CD14-positive monocyte (primary cell): ENCODE data around the gene GALNT18. TPM values are rescaled to one million over a fixed set of nuclear protein-coding genes. Genes with fewer than 3 reads are reported as not detected.

ENCODE experiments used
- DNase-seq, 3 donors: peaks; one replicate each; pipeline ENCODE4 v3.0.0-alpha.2; 2011 to 2022
- H2AFZ ChIP-seq: 2 replicates; pipeline ENCODE4 v1.6.0; 2012; ENCODE audit warnings: mild to moderate bottlenecking, low read depth, low read length, inconsistent platforms; ENCODE audit not compliant: insufficient read depth, poor library complexity, severe bottlenecking
- H3K27ac ChIP-seq, 2 donors: 1 replicate in 1 of 2; 2 replicates in 1 of 2; pipeline ENCODE4 v1.5.1; 2012 to 2013; ENCODE audit warnings: low read length in 2 of 2, control low read depth in 1 of 2, inconsistent platforms in 1 of 2, low read depth in 1 of 2, mild to moderate bottlenecking in 1 of 2
- H3K27me3 ChIP-seq, 2 donors: one replicate each; pipeline versions ENCODE4 v1.6.0 to v1.6.1; 2011 to 2013; ENCODE audit warnings: low read length in 2 of 2; ENCODE audit not compliant: control insufficient read depth in 2 of 2, insufficient read depth in 2 of 2
- H3K36me3 ChIP-seq, 2 donors: replicated peaks in 1 of 2; 1 replicate in 1 of 2; 2 replicates in 1 of 2; pipeline versions ENCODE4 v1.5.1 to v1.6.1; 2012 to 2013; ENCODE audit warnings: low read length in 2 of 2, control low read depth in 1 of 2, inconsistent platforms in 1 of 2, mild to moderate bottlenecking in 1 of 2; ENCODE audit not compliant: insufficient read depth in 2 of 2, control insufficient read depth in 1 of 2
- H3K4me1 ChIP-seq, 2 donors: 1 replicate in 1 of 2; 2 replicates in 1 of 2; pipeline versions ENCODE4 v1.5.1 to v1.6.1; 2012 to 2013; ENCODE audit warnings: low read length in 2 of 2, control low read depth in 1 of 2, inconsistent platforms in 1 of 2, mild to moderate bottlenecking in 1 of 2, moderate library complexity in 1 of 2; ENCODE audit not compliant: insufficient read depth in 2 of 2, control insufficient read depth in 1 of 2
- H3K4me2 ChIP-seq: replicated peaks from 2 replicates; pipeline ENCODE3; 2012; ENCODE audit warnings: low read length, moderate library complexity, mild to moderate bottlenecking; ENCODE audit not compliant: poor library complexity, severe bottlenecking; ENCODE audit errors: extremely low read depth
- H3K4me3 ChIP-seq, 3 experiments: fragments of 200-600 bp in 1 of 3; sonication (generic) in 1 of 3; replicated peaks in 1 of 3; 1 replicate in 2 of 3; 2 replicates in 1 of 3; pipeline ENCODE4 v1.5.1; 2011 to 2013; ENCODE audit warnings: low read length in 3 of 3, mild to moderate bottlenecking in 3 of 3, control low read depth in 2 of 3, low read depth in 2 of 3, inconsistent platforms in 1 of 3, moderate library complexity in 1 of 3
- H3K79me2 ChIP-seq: 2 replicates; pipeline ENCODE4 v1.6.0; 2012; ENCODE audit warnings: mild to moderate bottlenecking, control low read depth, inconsistent platforms, low read length, moderate library complexity; ENCODE audit not compliant: insufficient read depth
- H3K9ac ChIP-seq: 2 replicates; pipeline ENCODE4 v1.6.0; 2017; ENCODE audit warnings: low read length, mild to moderate bottlenecking; ENCODE audit not compliant: insufficient read depth, poor library complexity, severe bottlenecking
- H3K9me3 ChIP-seq, 2 donors: replicated peaks in 1 of 2; 1 replicate in 1 of 2; 2 replicates in 1 of 2; pipeline versions ENCODE4 v1.5.1 to v1.6.1; 2012 to 2013; ENCODE audit warnings: low read length in 2 of 2, control low read depth in 1 of 2; ENCODE audit not compliant: control insufficient read depth in 1 of 2, insufficient read depth in 1 of 2
- H4K20me1 ChIP-seq: 2 replicates; pipeline ENCODE4 v1.6.0; 2012; ENCODE audit warnings: mild to moderate bottlenecking, low read length, control low read depth, moderate library complexity; ENCODE audit not compliant: insufficient read depth
- H3K27ac Mint-ChIP-seq, 7 donors: one replicate each; pipeline ENCODE4 v1.8.0; 2020; ENCODE audit warnings: mild to moderate bottlenecking in 7 of 7, mixed read lengths in 7 of 7, moderate library complexity in 6 of 7, inconsistent platforms in 2 of 7
- H3K27me3 Mint-ChIP-seq, 3 donors: one replicate each; pipeline ENCODE4 v1.8.0; 2021 to 2022; ENCODE audit warnings: low read depth in 3 of 3, mild to moderate bottlenecking in 3 of 3, mixed read lengths in 3 of 3, moderate library complexity in 3 of 3, inconsistent platforms in 1 of 3
- H3K36me3 Mint-ChIP-seq, 2 donors: one replicate each; pipeline ENCODE4 v1.8.0; 2020; ENCODE audit warnings: mixed read lengths in 2 of 2, inconsistent platforms in 1 of 2, mild to moderate bottlenecking in 1 of 2
- H3K4me1 Mint-ChIP-seq: one replicate; pipeline ENCODE4 v1.8.0; 2020; ENCODE audit warnings: mild to moderate bottlenecking, mixed read lengths
- H3K4me3 Mint-ChIP-seq, 2 donors: one replicate each; pipeline ENCODE4 v1.8.0; 2020; ENCODE audit warnings: mild to moderate bottlenecking in 2 of 2, mixed read lengths in 2 of 2, moderate library complexity in 1 of 2
- H3K9me3 Mint-ChIP-seq, 7 donors: one replicate each; pipeline ENCODE4 v1.8.0; 2020 to 2022; ENCODE audit warnings: mixed read lengths in 7 of 7, mild to moderate bottlenecking in 6 of 7, moderate library complexity in 6 of 7, inconsistent platforms in 2 of 7
- CTCF ChIP-seq: fragments of 200-600 bp; IDR thresholded peaks from one replicate; pipeline ENCODE4 v1.8.0; 2022; ENCODE audit warnings: antibody characterized with exemption, mild to moderate bottlenecking
- WGBS: methylation state at CpG from one replicate; pipeline ENCODE4 v1.1.5; 2013; ENCODE audit warnings: missing lambda C conversion rate; ENCODE audit not compliant: insufficient coverage; 5-methylcytosine and 5-hydroxymethylcytosine counted together
- intact Hi-C, 2 donors: fragments of 100-400 bp; cut with micrococcal nuclease; formaldehyde crosslinking; loops; one replicate each; pipeline versions ENCODE4 v1.15.0 to v1.15.1; 2023
- polyA plus RNA-seq, 3 donors: library from polyadenylated mRNA; depleted of rRNA in 1 of 3; unstranded in 2 of 3; stranded (reverse) in 1 of 3; fragments of 300-500 nt in 2 of 3; fragments of >200 nt in 1 of 3; fragmentation: Illumina TruSeq in 2 of 3; gene quantifications; 1 replicate in 2 of 3; 2 replicates in 1 of 3; pipeline ENCODE4 v1.2.3, GENCODE V29; 2012 to 2021

GALNT18 gene
- polyA plus RNA-seq, 3 donors = not detected

GRCh38 chr11:11421509-11421908 is 200.3 kb downstream of the GALNT18 start:
- peaks cover 64 to 86% (median 72%) of the 10 kb centered on the region in 3 donors for H3K27me3 Mint-ChIP-seq
- H4K20me1 ChIP-seq = no peaks in the 10 kb centered on the region
- TF ChIP-seq CTCF = no peak
- H3K27ac ChIP-seq = no peak overlapping the region
- DNase-seq = no peak
- H3K79me2 ChIP-seq = no peaks in the 10 kb centered on the region
- H3K4me2 ChIP-seq = no peak overlapping the region
- H3K4me3 Mint-ChIP-seq = peak overlapping the region in 1 of 2 donors; percentile 23
- no peak overlapping the region for H2AFZ ChIP-seq
- peaks cover 11% of the 10 kb centered on the region for H3K4me1 Mint-ChIP-seq
- H3K27ac Mint-ChIP-seq = no peak overlapping the region
- no peak overlapping the region for H3K9ac ChIP-seq
- WGBS = 100% methylated on average over 1 of the region's 2 CpGs
- no peak overlapping the region for H3K4me3 ChIP-seq
- intact Hi-C loops = no loop called here
- no peaks in the 10 kb centered on the region for H3K36me3 Mint-ChIP-seq
- H3K27me3 ChIP-seq = peaks cover 35 to 63% of the 10 kb centered on the region in 2 donors
- peaks cover 0 to 2% (median 0%) of the 10 kb centered on the region in 7 donors for H3K9me3 Mint-ChIP-seq
- H3K9me3 ChIP-seq = no peaks in the 10 kb centered on the region
- peaks cover 12% of the 10 kb centered on the region in 2 donors for H3K4me1 ChIP-seq
- H3K36me3 ChIP-seq = no peaks in the 10 kb centered on the region

GRCh38 chr11:11420899-11421285 is 200.9 kb downstream of the GALNT18 start:
- H3K9ac ChIP-seq = no peak overlapping the region
- WGBS = 35% methylated on average over 3 of the region's 5 CpGs
- intact Hi-C loops = no loop called here
- TF ChIP-seq CTCF = no peak
- H3K27ac ChIP-seq = no peak overlapping the region
- Mint-ChIP-seq H3K4me3 (peak overlapping the region in 1 of 2 donors; percentile 35), H3K4me1 (peaks cover 15% of the 10 kb centered on the region), H3K27me3 (peaks cover 64 to 86% (median 74%) of the 10 kb centered on the region in 3 donors), H3K36me3 (no peaks in the 10 kb centered on the region), H3K27ac (no peak overlapping the region), H3K9me3 (peaks cover 0 to 2% (median 0%) of the 10 kb centered on the region in 7 donors)
- peaks cover 14 to 18% of the 10 kb centered on the region in 2 donors for H3K4me1 ChIP-seq
- no peaks in the 10 kb centered on the region for H4K20me1 ChIP-seq
- no peak overlapping the region for H2AFZ ChIP-seq
- no peak for DNase-seq
- no peak overlapping the region for H3K4me3 ChIP-seq
- H3K9me3 ChIP-seq = no peaks in the 10 kb centered on the region
- H3K36me3 ChIP-seq = no peaks in the 10 kb centered on the region
- no peak overlapping the region for H3K4me2 ChIP-seq
- H3K79me2 ChIP-seq = no peaks in the 10 kb centered on the region
- H3K27me3 ChIP-seq = peaks cover 38 to 64% of the 10 kb centered on the region in 2 donors
